A549 (cell line): ENCODE measurements around the gene GATA5. TPM values are rescaled to one million over a fixed set of nuclear protein-coding genes. Genes with fewer than 3 reads are reported as not detected.

Experiments
- ATAC-seq, 2 experiments: fragments of 200-7000 bp in 1 of 2; fragments of >200 bp in 1 of 2; cut with Nextera tagmentation in 1 of 2; cut with Tn5 transposase in 1 of 2; 3 replicates each; pipeline versions ENCODE4 v1.8.0 to v1.9.1; 2018 to 2020; ENCODE audit warnings: mild to moderate bottlenecking in 1 of 2, moderate library complexity in 1 of 2
- CTCF ChIA-PET: fragments of 300-600 bp; sonication (Branson Sonifier 250); formaldehyde crosslinking; extraction: SDS; loops from one replicate; lab custom pipeline; 2021; ENCODE audit warnings: antibody characterized with exemption, inconsistent platforms; lab: Yijun Ruan, JAX
- POLR2A ChIA-PET: fragments of 350-600 bp; formaldehyde crosslinking; extraction: SDS; loops from one replicate; lab custom pipeline; 2021; ENCODE audit warnings: antibody characterized with exemption, inconsistent platforms; lab: Yijun Ruan, JAX
- DNase-seq, 2 experiments: peaks; one replicate each; pipeline versions ENCODE4 v3.0.0 to v3.0.0-alpha.2; 2011 to 2016; ENCODE audit warnings: low read depth in 1 of 2, low spot score in 1 of 2
- FAIRE-seq: peaks from 2 replicates; lab custom pipeline; 2011; peaks lifted over from hg19 to GRCh38; lab: Jason Lieb, UNC
- H3K27ac ChIP-seq, 2 experiments: fragments of >200 bp; sonication (Bioruptor Twin); formaldehyde crosslinking; 3 replicates each; pipeline ENCODE4 v1.5.1; 2016 to 2017
- H3K4me1 ChIP-seq: fragments of >200 bp; sonication (Bioruptor Twin); formaldehyde crosslinking; 3 replicates; pipeline ENCODE4 v1.6.1; 2016
- H3K4me2 ChIP-seq: fragments of >200 bp; sonication (Bioruptor Twin); formaldehyde crosslinking; 3 replicates; pipeline ENCODE4 v1.6.1; 2016
- H3K4me3 ChIP-seq: fragments of >200 bp; sonication (Bioruptor Twin); formaldehyde crosslinking; 3 replicates; pipeline ENCODE4 v1.5.1; 2016
- H3K9me3 ChIP-seq: fragments of >200 bp; sonication (Bioruptor Twin); formaldehyde crosslinking; 3 replicates; pipeline ENCODE4 v1.6.1; 2016
- CBX8 ChIP-seq: fragments of 200-600 bp; sonication (generic); IDR thresholded peaks from 2 replicates; pipeline ENCODE4 v1.6.1; 2016
- CHD4 ChIP-seq: fragments of 200-600 bp; sonication (generic); IDR thresholded peaks from 2 replicates; pipeline ENCODE4 v1.6.1; 2016; ENCODE audit warnings: antibody characterized with exemption, mild to moderate bottlenecking, borderline replicate concordance
- CTCF ChIP-seq: fragments of >200 bp; sonication (Bioruptor Twin); formaldehyde crosslinking; IDR thresholded peaks from 3 replicates; pipeline ENCODE4 v1.5.1; 2016
- ESRRA ChIP-seq: fragments of 150-350 bp; IDR thresholded peaks from 2 replicates; pipeline ENCODE4 v1.6.1; 2014; ENCODE audit warnings: mild to moderate bottlenecking, low read length, borderline replicate concordance
- GATA3 ChIP-seq: IDR thresholded peaks from 2 replicates; pipeline ENCODE4 v1.6.1; 2012; ENCODE audit warnings: borderline replicate concordance
- HDAC2 ChIP-seq: fragments of 200-600 bp; sonication (generic); IDR thresholded peaks from 2 replicates; pipeline ENCODE4 v1.6.1; 2016
- HEYL ChIP-seq: fragments of 250-450 bp; sonication (Bioruptor Pico); IDR thresholded peaks from 2 replicates; pipeline ENCODE4 v1.8.0; 2021; ENCODE audit warnings: mild to moderate bottlenecking, moderate library complexity
- HOXA7 ChIP-seq: fragments of 250-450 bp; sonication (Bioruptor Pico); IDR thresholded peaks from 2 replicates; pipeline ENCODE4 v1.5.0; 2020; ENCODE audit warnings: mild to moderate bottlenecking, moderate library complexity
- HOXB13 ChIP-seq: fragments of 250-450 bp; sonication (Bioruptor Pico); IDR thresholded peaks from 2 replicates; pipeline ENCODE4 v1.5.0; 2020; ENCODE audit warnings: low read depth, mild to moderate bottlenecking, moderate library complexity
- HOXB5 ChIP-seq: fragments of 250-450 bp; sonication (Bioruptor Pico); IDR thresholded peaks from 2 replicates; pipeline ENCODE4 v1.5.0; 2020; ENCODE audit warnings: mild to moderate bottlenecking, moderate library complexity
- JUNB ChIP-seq: fragments of >200 bp; sonication (Bioruptor Twin); formaldehyde crosslinking; IDR thresholded peaks from 2 replicates; pipeline ENCODE4 v1.6.1; 2016
- KDM1A ChIP-seq: fragments of 200-600 bp; sonication (generic); IDR thresholded peaks from 2 replicates; pipeline ENCODE4 v1.6.1; 2016; ENCODE audit warnings: low read depth, mild to moderate bottlenecking
- MAX ChIP-seq: IDR thresholded peaks from 2 replicates; pipeline ENCODE4 v1.6.1; 2012
- MAZ ChIP-seq: fragments of 150-350 bp; IDR thresholded peaks from 2 replicates; pipeline ENCODE4 v1.6.1; 2014; ENCODE audit warnings: antibody characterized with exemption, low read depth, low read length, borderline replicate concordance
- MYC ChIP-seq: IDR thresholded peaks from 2 replicates; pipeline ENCODE4 v1.6.1; 2012; ENCODE audit warnings: mild to moderate bottlenecking, inconsistent platforms, low read length, improper control_type of control experiment, borderline replicate concordance
- NPAS2 ChIP-seq: fragments of 250-450 bp; sonication (Bioruptor Pico); IDR thresholded peaks from 2 replicates; pipeline ENCODE4 v1.8.0; 2022; ENCODE audit warnings: mild to moderate bottlenecking, moderate library complexity, borderline replicate concordance
- POLR2AphosphoS2 ChIP-seq: conservative IDR thresholded peaks from 2 replicates; pipeline ENCODE4 v1.6.1; 2012; ENCODE audit warnings: low read length, improper control_type of control experiment, inconsistent platforms
- RNF2 ChIP-seq: fragments of 200-600 bp; sonication (generic); IDR thresholded peaks from 2 replicates; pipeline ENCODE4 v1.6.1; 2016; ENCODE audit warnings: low read depth, mild to moderate bottlenecking, antibody characterized with exemption, moderate library complexity, borderline replicate concordance
- SMC3 ChIP-seq: fragments of >200 bp; sonication (Bioruptor Twin); formaldehyde crosslinking; IDR thresholded peaks from 3 replicates; pipeline ENCODE4 v1.6.1; 2018; ENCODE audit warnings: inconsistent platforms
- SREBF2 ChIP-seq: fragments of 450-650 bp; IDR thresholded peaks from 2 replicates; pipeline ENCODE4 v1.6.1; 2014; ENCODE audit warnings: mild to moderate bottlenecking, moderate library complexity
- TFCP2L1 ChIP-seq: fragments of 250-450 bp; sonication (Bioruptor Pico); IDR thresholded peaks from 2 replicates; pipeline ENCODE4 v1.5.0; 2021; ENCODE audit warnings: mild to moderate bottlenecking
- TP53 ChIP-seq: fragments of 250-450 bp; sonication (Bioruptor Pico); IDR thresholded peaks from 2 replicates; pipeline ENCODE4 v1.5.0; 2021; ENCODE audit warnings: mild to moderate bottlenecking, moderate library complexity
- ZC3H11A ChIP-seq: fragments of 450-650 bp; IDR thresholded peaks from 2 replicates; pipeline ENCODE4 v1.6.1; 2014; ENCODE audit warnings: antibody characterized with exemption, mild to moderate bottlenecking
- ZNF302 ChIP-seq: fragments of 250-450 bp; sonication (Bioruptor Pico); IDR thresholded peaks from 2 replicates; pipeline ENCODE4 v1.9.0; 2021; ENCODE audit warnings: inconsistent platforms, mild to moderate bottlenecking, moderate library complexity
- ZSCAN20 ChIP-seq: fragments of 250-450 bp; sonication (Bioruptor Pico); IDR thresholded peaks from 2 replicates; pipeline ENCODE4 v1.8.0; 2022; ENCODE audit warnings: mild to moderate bottlenecking, moderate library complexity
- WGBS: methylation state at CpG from one replicate; pipeline ENCODE4 v1.1.6; 2017; ENCODE audit errors: missing lambda C conversion rate; 5-methylcytosine and 5-hydroxymethylcytosine counted together
- polyA plus RNA-seq, 4 experiments: library from polyadenylated mRNA; depleted of rRNA in 3 of 4; stranded (reverse); fragments of >200 nt; fragmentation: RNase III in 1 of 4; extraction: RNeasy Plus Mini Kit Qiagen cat#74134 plus additional on column Dnase treatment in 1 of 4; gene quantifications; 2 replicates in 3 of 4; 3 replicates in 1 of 4; pipeline ENCODE4 v1.2.3, GENCODE V29; 2011 to 2017
- TF ChIP-seq, protein P1 (sequence below): fragments of >200 bp; sonication (Bioruptor Twin); formaldehyde crosslinking; IDR thresholded peaks from 2 replicates; pipeline ENCODE4 v1.6.1; 2016
- TF ChIP-seq, protein P2 (sequence below): fragments of 150-350 bp; IDR thresholded peaks from 2 replicates; pipeline ENCODE4 v1.6.1; 2014; ENCODE audit warnings: low read depth, mild to moderate bottlenecking, low read length
- TF ChIP-seq, protein P3 (sequence below): fragments of 450-650 bp; IDR thresholded peaks from 2 replicates; pipeline ENCODE4 v1.6.1; 2014; ENCODE audit warnings: antibody characterized with exemption

Gene GATA5
- polyA plus RNA-seq, 2 of the 4 experiments (the other 2 are of a cell fraction), result 0.21 to 0.72 TPM

GRCh38 chr20:62484478-62484877, 8.7 kb upstream of the GATA5 start:
- H3K9me3 ChIP-seq, result no peaks in the 10 kb centered on the region
- 100% methylated on average over 1 of the region's 9 CpGs for WGBS
- no peak overlapping the region for H3K4me3 ChIP-seq
- DNase-seq (no peak), ATAC-seq (no peak), FAIRE-seq (no peak)
- H3K27ac ChIP-seq, result no peak overlapping the region
- CTCF ChIA-PET, result interaction anchor here (2.5 kb wide), 1 partner anchor 15 kb away, joined by 8 read pairs; no protein-coding TSS in a partner anchor
- TF ChIP-seq TFCP2L1 (no peak), ESRRA (no peak), SMC3 (no peak), NPAS2 (CRISPR knock-in tag) (no peak), KDM1A (no peak), TP53 (no peak)
- POLR2A ChIA-PET, result no interaction called here
- peaks cover 6% of the 10 kb centered on the region for H3K4me1 ChIP-seq
- no peak overlapping the region for H3K4me2 ChIP-seq

DNA sequence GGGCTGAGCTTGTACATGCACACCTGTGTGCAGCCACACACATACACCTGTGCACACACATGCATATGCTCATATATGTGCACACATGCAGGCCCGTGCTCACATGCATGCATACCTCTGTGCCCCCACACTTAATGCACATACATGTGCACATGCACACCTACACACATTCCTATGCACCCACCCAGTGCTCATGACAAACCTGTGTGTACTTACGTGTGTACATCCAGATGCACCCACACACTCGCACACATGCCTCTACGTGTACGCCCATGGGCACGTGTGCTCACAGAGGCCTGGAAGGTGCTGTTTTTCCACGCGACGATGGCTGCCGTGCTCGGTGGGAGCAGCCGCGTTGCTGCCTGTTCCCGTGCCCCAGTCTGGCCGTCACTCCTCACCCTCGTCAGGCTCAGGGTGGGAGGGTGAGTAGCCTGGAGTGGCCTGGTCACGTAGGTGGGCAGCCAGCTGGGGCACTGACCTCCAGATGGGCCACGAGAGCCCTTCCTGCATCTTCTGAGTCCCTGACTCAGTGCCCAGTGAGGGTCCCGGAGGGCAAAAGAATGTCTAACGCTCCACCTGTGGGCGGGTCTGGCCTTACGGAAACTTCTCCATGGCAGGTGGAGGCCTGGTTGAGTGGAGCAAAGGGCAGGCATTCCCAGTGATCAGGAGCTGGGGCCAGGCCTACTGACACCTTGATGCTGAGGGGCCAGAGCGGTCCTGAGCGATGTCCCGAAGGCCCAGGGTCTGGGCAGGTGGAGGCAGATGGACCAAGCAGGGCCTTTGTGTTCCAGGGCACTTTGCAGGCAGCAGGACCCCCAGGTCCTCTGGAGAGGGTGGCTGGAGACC, 8.0 kb upstream of the GATA5 start:
- H3K4me2 ChIP-seq, result no peak overlapping the region
- ChIA-PET CTCF (interaction anchor here (0.8 to 2.9 kb wide), 3 partner anchors 11 to 133 kb away, joined by 4 to 21 read pairs (median 8); no protein-coding TSS in a partner anchor), POLR2A (no interaction called here)
- no peak for ATAC-seq
- H3K4me3 ChIP-seq, result no peak overlapping the region
- H3K27ac ChIP-seq, result no peak overlapping the region
- no peak for DNase-seq
- no peaks in the 10 kb centered on the region for H3K9me3 ChIP-seq
- 87% methylated on average over 24 of the region's 25 CpGs for WGBS
- FAIRE-seq, result no peak
- H3K4me1 ChIP-seq, result peaks cover 3% of the 10 kb centered on the region; the same call in 1 of the 3 replicates
- TF ChIP-seq SREBF2, result no peak
- TF ChIP-seq HEYL (CRISPR knock-in tag), result no peak
- TF ChIP-seq MAZ, result no peak
- TF ChIP-seq, protein P1, sequence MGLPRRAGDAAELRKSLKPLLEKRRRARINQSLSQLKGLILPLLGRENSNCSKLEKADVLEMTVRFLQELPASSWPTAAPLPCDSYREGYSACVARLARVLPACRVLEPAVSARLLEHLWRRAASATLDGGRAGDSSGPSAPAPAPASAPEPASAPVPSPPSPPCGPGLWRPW, result no peak
- no peak for TF ChIP-seq MAX
- no peak for TF ChIP-seq MYC
- no peak for TF ChIP-seq ZNF302 (CRISPR knock-in tag)
- TF ChIP-seq RNF2, result no peak
- TF ChIP-seq CBX8, result no peak
- TF ChIP-seq ZC3H11A, result no peak
- TF ChIP-seq CTCF, result no peak
- TF ChIP-seq TFCP2L1, result no peak
- TF ChIP-seq GATA3, result no peak
- no peak for TF ChIP-seq HDAC2

GRCh38 chr20:62482974-62483373, 7.2 kb upstream of the GATA5 start:
- Histone ChIP-seq H3K4me3 (no peak overlapping the region), H3K9me3 (no peaks in the 10 kb centered on the region), H3K4me2 (no peak overlapping the region), H3K27ac (no peak overlapping the region), H3K4me1 (peaks cover 3% of the 10 kb centered on the region; the same call in 1 of the 3 replicates)
- CTCF ChIA-PET, result interaction anchor here (0.6 to 2.9 kb wide), 5 partner anchors 12 to 295 kb away, joined by 3 to 21 read pairs (median 4); no protein-coding TSS in a partner anchor
- 64% methylated on average over 7 of the region's 8 CpGs for WGBS
- ATAC-seq (no peak), DNase-seq (no peak), FAIRE-seq (no peak)
- POLR2A ChIA-PET, result no interaction called here
- no peak for TF ChIP-seq ZSCAN20
- no peak for TF ChIP-seq CHD4
- TF ChIP-seq JUNB, result no peak
- TF ChIP-seq HOXB13 (CRISPR knock-in tag), result no peak
- no peak for TF ChIP-seq ZNF302 (CRISPR knock-in tag)
- TF ChIP-seq, protein P2, sequence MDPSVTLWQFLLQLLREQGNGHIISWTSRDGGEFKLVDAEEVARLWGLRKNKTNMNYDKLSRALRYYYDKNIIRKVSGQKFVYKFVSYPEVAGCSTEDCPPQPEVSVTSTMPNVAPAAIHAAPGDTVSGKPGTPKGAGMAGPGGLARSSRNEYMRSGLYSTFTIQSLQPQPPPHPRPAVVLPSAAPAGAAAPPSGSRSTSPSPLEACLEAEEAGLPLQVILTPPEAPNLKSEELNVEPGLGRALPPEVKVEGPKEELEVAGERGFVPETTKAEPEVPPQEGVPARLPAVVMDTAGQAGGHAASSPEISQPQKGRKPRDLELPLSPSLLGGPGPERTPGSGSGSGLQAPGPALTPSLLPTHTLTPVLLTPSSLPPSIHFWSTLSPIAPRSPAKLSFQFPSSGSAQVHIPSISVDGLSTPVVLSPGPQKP, result no peak
- no peak for TF ChIP-seq HOXB5 (CRISPR knock-in tag)
- no peak for TF ChIP-seq HOXA7
- TF ChIP-seq SREBF2, result no peak
- TF ChIP-seq POLR2AphosphoS2, result no peak
- TF ChIP-seq, protein P3, sequence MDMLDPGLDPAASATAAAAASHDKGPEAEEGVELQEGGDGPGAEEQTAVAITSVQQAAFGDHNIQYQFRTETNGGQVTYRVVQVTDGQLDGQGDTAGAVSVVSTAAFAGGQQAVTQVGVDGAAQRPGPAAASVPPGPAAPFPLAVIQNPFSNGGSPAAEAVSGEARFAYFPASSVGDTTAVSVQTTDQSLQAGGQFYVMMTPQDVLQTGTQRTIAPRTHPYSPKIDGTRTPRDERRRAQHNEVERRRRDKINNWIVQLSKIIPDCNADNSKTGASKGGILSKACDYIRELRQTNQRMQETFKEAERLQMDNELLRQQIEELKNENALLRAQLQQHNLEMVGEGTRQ, result no peak
- TF ChIP-seq MYC, result no peak
